Colon (tissue), 2 donors: ENCODE results near the gene GTF2IRD1.
"Not testable (repeated sequence)": the region's sequence is repeated elsewhere in the genome, so short reads cannot be mapped to it uniquely, and the experiment has no call there.

ENCODE experiments used
- FAIRE-seq: peaks from 2 replicates; lab custom pipeline; 2012; peaks lifted over from hg19 to GRCh38; lab: Jason Lieb, UNC
- donor health status: control.
- donor health status: control.

The GTF2IRD1 gene, protein sequence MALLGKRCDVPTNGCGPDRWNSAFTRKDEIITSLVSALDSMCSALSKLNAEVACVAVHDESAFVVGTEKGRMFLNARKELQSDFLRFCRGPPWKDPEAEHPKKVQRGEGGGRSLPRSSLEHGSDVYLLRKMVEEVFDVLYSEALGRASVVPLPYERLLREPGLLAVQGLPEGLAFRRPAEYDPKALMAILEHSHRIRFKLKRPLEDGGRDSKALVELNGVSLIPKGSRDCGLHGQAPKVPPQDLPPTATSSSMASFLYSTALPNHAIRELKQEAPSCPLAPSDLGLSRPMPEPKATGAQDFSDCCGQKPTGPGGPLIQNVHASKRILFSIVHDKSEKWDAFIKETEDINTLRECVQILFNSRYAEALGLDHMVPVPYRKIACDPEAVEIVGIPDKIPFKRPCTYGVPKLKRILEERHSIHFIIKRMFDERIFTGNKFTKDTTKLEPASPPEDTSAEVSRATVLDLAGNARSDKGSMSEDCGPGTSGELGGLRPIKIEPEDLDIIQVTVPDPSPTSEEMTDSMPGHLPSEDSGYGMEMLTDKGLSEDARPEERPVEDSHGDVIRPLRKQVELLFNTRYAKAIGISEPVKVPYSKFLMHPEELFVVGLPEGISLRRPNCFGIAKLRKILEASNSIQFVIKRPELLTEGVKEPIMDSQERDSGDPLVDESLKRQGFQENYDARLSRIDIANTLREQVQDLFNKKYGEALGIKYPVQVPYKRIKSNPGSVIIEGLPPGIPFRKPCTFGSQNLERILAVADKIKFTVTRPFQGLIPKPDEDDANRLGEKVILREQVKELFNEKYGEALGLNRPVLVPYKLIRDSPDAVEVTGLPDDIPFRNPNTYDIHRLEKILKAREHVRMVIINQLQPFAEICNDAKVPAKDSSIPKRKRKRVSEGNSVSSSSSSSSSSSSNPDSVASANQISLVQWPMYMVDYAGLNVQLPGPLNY

DNA sequence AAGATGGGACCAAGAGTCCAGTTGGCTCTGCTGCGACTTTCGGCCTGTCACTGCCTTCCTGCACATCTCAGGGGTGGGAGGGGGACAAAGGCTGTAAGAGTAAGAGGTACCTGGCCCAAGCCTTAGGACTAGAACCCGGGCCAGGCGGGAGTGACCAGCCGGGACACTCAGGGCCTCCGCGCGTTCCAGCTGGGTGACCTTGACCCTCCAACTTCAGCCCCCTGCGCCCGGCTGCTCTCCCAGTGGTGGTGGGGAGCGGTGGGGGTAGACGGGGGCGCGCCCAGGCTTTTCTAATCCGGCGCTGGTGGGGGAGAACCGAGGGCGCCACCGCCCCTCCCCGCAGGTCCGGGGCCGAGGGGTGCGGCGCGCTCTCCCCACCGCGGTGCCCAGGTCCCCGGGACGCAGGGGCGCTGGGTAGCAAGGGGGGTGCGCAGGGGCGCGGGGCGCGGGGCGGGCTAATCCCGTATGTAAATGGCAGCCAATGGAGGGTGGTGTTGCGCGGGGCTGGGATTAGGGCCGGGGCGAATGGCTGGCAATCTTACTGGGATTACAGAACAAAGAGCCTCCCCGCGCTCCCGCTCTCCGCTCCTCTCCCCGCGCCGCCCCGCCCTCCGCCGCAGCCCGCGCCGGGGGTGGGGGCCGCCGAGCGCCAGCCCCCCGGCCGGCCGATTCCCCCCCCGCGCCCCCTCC is at the start of gene GTF2IRD1:
Gene GTF2IRD1 (plus strand): TSS at position 585 of the 690 bp plus-strand sequence. CDS start 54,175 bp downstream, outside the sequence.
- FAIRE-seq, result no peak

DNA sequence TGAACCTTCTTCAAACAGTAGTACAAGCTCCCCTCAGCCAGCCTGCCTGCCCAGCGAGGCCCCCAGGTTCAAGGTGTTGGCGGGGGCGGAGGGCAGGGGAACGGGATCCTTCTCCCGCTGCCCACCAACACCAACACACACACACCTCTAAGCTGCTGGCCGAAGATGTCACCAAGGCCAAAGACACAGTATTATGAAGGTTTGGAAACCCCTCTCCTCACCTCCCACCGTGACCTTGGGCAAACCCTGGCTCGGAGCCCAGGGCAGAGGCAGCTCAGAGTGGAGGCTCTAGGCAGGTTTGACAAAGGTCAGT is 49.4 kb upstream of the GTF2IRD1 start:
- no peak for FAIRE-seq

DNA sequence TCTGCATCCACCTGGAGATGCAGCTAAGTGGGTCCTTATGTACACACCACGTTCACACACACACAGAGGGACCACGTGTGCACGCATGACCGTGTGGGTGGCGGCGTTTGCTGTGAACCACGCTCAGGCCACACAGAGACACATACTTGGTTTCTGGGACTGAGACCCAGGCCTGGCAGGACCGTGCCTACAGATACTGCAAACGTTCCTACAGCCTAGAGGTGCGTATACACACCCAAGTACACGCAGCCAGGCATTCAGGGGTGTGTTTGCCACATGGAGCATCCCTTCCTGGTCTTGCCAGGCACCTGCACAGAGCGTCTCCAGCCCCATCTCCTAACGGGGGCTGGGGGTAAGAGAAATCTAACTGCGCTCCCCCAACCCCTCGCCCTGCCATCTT is 49.0 kb upstream of the GTF2IRD1 start:
- no peak for FAIRE-seq

DNA sequence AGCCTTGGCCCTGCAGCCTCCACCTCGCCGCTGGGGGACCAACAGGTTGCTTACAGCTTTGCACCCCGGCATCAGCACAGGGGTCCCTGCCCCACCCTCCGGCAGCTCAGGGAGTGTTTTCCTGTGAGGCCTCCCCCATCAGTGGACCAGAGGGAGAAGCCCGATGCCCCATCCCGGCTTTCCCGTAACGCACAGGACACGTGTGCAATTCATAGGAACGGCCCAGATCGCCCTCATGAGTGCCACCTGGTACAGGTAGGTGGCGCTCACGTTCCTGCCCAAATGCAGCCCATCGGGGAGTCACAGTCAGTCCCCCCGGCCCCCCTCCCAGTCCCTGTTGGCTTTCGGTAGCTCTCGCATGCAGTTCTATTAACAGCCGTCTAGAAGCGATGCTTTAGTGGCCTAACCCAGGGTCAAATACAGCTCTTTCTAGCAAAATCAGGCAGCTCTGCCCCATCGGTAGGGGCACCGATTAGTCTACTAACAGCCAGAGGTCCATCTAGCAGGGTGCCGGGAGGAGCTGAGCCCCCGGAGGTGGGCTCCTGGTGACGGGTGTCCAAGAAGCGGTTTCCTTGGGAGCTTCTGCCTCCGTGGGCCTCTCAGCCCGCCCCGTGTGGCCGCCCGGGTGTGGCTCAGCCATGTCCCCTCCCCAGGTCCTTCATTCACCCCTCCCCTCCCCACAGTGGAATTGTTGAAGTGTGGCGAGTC is 48.4 kb upstream of the GTF2IRD1 start:
- FAIRE-seq, result no peak

DNA sequence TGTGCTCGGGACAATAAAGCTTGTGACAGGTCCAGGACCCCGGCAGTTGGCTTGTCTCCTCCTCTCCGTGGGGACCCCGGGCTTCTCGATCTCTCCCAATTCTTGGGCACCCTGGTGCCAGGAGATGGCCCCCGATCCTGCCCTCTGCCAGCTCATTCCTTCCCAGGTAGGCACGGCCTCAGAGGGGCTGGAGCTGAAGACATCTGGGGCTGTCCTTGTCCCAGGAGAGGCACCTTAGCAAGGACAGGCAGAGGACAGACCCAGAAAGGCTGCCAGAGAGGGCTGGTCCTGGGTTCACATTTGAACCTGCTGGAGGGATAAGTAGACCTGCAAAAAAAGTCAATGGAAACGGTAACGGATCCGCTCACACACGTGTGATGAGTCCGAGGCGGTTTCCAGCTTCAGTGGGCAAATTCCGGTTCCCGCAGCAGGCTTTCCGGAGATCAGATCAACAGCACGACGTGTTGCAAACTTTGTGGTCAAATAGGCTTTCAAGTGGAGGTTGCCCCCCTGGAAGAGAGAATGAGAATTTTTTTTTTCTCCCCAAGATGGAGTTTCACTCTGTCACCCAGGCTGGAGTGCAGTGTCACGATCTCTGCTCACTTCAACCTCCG is 47.7 kb upstream of the GTF2IRD1 start:
- FAIRE-seq, result no peak

DNA sequence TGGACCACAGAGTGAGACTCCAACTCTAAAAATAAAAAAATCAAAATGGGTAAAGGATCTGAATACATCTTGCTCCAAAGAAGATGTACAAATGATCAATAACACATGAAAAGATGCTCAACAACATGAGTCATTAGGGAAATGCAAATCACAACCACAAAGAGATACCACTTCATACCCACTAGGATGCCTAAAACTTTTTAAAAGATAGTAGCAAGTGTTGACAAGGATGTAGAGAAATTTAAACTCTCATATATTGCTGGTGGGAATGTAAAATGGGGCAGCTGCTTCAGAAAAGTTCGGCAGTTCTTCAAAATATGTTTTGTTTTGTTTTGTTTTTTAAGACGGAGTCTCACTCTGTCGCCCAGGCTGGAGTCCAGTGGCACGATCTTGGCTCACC is 45.7 kb upstream of the GTF2IRD1 start:
- FAIRE-seq, result no peak

DNA sequence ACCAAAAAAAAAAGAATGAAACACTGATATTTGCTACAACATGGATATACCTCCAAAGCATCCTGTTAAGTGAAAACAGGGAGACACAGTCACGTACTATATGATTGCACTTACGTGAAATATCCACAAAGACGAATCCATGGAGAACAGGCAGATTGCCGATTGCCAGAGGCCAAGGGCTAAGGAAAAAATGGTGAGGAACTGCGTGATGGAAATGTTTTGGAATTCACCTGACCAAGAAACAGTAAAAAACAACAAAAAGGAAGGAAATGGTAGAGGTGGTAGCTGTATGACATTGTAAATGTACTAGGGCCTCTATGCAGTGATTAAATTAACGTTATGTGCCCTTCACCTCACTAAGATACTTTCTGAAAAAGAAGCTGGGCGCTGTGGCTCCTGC is 44.1 kb upstream of the GTF2IRD1 start:
- no peak for FAIRE-seq

DNA sequence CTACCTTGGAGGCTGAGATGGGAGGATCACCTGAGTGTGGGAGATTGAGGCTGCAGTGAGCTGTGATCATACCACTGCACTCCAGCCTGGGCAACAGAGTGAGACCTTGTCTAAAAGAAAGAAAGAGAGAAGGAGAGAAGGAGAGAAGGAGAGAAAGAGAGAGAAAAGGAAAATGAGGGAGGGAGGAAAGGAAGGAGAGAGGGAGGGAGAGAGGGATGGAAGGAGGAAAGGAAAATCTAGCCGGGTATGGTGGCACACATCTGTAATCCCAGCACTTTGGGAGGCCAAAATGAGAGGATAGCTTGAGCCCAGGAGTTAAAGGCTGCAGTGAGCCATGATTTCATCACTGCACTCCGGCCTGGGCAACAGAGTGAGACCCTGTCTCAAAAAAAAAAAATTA is 42.9 kb upstream of the GTF2IRD1 start:
- FAIRE-seq, result no peak

DNA sequence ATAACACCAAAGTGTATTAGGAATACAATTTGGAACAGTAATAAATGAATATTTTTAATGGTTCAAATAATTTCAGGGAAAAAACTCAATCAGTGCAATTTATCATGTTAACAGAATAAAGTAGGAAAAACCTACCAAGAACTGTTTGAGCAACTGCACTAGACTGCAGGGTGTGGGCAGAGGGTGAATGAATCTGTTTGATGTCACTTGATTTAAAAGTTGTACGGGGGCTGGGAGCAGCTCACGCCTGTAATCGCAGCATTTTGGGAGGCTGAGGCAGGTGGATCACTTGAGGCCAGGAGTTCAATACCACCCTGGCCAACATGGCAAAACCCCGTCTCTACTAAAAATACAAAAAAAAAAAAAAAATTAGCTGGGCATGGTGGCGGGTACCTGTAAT is 42.1 kb upstream of the GTF2IRD1 start:
- FAIRE-seq, result not testable (repeated sequence)

DNA sequence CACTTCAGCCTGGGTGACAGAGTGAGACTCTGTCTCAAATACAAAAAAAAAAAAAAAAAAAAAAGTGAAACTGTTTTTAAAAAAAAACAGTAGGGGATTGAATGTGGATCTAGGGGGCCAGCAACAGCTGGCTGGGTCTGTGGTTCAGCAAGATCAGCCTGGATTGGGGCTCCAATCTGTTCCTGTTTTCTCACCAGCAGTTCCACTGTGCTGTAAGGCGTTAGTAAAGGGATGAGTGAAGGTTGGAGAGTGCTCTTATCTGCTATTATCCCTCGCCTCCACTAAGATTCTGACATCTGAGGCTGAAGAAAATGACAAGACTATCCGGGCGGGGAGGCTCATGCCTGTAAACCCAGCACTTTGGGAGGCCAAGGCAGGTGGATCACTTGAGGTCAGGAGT is 41.6 kb upstream of the GTF2IRD1 start:
- FAIRE-seq, result no peak

DNA sequence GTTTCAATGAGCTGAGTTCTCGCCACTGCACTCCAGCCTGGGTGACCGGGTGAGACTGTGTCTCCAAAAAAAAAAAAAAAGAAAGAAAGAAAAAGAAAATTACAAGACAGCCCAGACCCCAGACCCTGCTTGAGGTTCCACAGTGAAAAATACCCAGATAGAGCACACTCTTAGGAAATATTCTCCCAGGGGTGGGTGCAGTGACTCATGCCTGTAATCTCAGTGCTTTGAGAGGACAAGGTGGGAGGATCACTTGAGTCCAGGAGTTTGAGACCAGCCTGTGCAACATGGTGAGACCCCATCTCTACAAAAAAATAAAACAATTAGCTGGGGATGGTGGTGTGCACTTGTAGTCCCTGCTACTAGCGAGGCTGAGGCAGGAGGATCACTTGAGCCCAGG is 41.1 kb upstream of the GTF2IRD1 start:
- no peak for FAIRE-seq

DNA sequence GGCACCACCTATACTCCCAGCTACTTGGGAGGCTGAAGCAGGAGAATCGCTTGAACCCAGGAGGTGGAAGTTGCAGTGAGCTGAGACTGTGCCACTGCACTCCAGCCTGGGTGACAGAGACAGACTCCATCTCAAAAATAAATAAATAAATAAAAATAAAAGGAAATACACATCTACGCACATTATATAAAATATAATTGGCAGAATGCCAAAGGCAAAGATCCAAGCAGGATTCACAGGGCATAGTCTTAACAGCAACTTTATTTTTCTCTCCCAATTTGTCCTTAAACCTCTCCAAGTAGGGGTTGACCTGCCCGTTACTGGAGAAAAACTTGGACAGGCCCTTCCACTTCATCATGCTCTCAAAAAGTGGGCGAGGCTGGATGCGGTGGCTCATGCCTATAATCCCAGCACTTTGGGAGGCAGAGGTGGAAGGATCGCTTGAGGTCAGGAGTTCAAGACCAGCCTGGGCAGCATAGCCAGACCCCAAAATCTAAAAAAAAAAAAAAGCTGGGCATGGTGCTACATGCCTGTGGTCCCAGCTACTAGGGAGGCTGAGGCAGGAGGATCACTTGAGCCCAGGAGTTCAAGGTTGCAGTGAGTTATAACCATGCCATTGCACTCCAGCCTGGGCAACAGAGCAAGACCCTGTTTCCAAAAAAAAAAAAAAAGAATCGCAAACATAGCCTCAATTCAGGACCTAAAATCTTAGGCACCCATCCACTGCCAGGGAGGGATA is 38.9 kb upstream of the GTF2IRD1 start:
- not testable (repeated sequence) for FAIRE-seq

DNA sequence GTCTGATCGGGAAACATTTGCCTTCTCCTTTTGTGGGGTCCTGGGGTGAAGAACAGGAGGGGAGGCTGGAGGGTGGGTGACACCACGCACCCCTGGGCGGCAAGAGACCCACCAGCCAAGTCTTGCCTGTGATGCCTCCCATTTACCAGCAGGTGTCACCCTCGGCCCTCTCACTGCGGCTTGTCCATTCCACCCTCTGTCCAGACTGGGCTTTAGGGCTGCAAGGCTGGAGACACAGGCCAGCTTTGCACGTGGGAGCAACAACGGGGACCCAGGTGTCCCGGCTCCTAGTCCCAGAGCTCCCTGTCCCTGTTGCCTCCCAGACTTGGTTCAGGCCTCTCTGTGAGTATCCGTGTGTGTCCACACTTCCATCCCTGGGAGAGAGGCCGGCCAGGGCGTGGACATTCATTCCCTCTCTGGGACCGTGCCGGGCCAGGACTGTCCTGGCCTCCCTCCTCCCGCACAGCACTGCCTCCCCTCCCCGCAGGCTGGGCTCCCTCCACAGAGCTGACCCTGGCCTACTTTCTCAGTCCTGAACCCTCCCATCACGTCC is 36.2 kb upstream of the GTF2IRD1 start:
- no peak for FAIRE-seq

DNA sequence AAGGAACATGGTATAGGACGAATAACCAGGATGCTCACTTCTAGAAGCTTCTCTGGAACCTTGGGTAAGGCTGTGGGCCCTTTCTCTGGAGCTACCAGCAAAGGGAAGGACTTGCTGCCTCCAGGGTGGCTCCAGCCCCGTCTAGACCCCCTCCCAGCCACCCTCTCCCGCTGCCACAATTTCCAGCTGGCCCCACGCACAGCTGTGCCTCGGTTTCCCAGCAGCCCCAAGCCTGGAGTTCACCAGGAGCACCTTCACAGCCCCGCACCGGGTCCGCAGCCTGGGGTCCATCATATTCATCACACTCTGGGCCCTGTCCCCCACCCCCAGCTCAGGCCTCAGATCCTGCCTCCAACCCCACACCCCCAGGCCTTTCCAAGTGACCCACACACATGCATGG is 35.6 kb upstream of the GTF2IRD1 start:
- no peak for FAIRE-seq

DNA sequence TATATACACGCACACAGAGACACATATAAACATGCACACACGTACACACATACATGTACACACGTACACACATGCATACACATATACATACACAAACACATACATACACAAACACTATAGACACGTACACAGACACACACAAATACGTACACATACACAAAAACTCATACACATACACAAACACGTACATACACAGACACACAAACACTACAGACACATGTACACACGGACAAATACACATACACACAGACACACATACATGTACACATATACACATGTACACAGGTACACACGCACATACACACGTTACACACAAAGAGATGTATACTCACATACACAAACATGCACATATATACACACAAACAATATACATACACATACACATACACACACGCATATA is 35.2 kb upstream of the GTF2IRD1 start:
- no peak for FAIRE-seq

DNA sequence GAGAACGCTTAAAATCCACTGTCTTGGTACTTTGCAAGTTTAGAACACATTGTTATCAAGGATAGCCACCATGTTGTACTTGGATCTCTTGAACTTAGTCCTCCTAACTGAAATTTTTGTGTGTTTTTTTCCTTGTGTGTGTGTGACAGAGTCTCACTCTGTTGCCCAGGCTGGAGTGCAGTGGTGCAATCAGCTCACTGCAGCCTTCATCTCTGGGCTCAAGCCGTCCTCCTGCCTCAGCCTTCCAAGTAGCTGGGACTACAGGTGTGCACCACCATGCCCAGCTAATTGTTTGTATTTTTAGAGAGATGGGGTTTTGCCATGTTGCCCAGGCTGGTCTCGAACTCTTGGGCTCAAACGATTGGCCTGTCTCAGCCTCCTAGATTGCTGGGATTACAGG is 34.5 kb upstream of the GTF2IRD1 start:
- not testable (repeated sequence) for FAIRE-seq

DNA sequence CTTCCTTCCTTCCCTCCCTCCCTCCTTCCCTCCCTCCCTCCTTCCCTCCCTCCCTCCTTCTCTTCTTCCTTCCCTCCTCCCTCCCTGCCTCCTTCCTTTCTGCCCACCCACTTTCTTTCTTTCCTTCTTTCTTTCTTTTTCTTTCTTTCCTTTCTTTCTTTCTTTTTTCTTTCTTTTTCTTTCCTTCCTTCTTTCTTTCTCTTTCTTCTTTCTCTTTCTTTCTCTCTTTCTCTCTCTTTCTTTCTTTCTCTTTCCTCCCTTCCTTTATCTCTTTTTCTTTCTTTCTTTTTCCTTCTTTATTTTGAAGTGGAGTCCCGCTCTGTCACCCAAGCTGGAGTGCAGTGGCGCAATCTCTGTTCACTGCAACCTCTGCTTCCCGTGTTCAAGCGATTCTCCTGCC is 33.7 kb upstream of the GTF2IRD1 start:
- no peak for FAIRE-seq

DNA sequence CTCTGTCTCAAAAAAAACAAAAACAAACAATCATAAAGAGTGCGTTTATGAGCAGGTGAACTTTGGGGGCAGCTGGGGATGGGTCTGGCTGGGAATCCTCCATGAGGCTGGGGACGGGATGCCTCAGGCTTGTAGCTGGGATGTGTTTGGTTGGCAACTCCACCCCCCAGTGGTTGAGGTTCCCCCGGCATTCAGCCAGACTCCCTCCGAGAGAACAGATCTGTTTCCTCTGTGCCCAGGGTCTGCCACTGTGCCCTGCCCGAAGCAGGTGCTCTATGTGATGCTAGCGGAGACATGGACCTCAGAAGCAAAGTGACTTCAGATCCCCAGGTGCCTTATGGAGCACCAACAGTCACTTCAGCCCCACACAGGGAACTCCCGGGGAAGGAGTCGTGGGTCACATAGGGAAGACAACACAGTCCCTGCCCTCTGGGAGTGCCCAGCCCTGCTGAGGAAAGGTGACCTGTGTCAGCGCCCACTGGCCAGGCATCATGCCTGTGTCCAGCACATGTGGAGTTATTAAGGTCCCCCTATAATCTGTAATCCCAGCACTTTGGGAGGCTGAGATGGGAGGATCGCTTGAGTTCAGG is 29.3 kb upstream of the GTF2IRD1 start:
- FAIRE-seq, result no peak

DNA sequence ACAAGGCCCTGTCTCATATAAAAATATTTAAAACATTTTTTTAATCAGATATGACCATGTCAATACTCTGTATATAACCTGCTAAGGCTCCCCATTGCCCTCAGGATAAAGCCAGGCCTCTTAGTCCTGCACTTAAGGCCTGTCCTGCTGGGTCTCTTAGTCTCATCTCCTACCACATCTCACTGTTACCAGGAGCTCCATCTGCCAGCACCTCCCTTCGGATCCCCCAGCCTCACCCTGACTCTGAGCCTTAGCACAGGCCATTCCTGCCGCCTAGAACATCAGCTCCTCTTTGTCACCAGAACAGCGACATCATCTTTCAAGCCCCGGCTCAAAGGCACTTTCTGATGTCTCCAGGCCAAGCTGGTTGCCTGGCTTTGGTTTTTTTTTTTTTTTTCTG is 25.7 kb upstream of the GTF2IRD1 start:
- FAIRE-seq, result no peak

DNA sequence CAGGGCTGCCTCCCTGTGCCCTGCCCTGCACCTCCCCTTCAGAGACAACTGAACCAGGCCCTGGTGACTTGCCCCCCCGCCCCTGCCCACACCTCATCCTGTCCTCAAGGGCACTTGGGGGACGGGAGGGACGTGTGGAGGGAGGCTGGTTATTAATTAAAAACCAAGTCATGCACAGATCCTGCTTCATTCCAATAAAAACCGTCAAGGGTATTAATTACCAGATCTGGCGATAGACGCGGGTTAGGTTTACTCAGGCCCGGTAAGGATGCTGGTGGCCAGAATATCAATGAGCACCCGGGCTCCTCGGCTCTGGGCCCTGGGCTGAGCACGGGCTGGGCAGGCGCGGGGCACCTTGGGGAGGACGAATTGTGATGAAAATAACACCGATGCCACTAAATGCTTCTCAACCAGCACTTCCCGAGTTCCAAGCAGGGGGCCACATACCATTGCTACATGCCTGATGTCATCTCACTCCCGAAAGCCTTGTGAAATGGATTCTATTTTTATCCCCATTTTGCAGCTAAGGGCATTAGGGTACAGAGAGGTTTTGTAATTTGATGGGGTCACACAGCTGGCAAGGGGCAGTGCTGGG is 24.5 kb upstream of the GTF2IRD1 start:
- no peak for FAIRE-seq
